ENCODE results near the gene SLC27A5. TPM values are rescaled to one million over a fixed set of nuclear protein-coding genes. Genes with fewer than 3 reads are reported as not detected.
A peak's percentile ranks its signal among the peaks of the same experiment; 100 is the strongest.

Gene SLC27A5
- total and polyA plus RNA-seq, 2 experiments from 2014 or later, result 16.2 to 35.5 TPM

- no peak for TF ChIP-seq STAT1 (IDR thresholded peaks at IDR 0.05; ENCODE audit: unreplicated experiment)
- no peak for TF ChIP-seq CREB1 (CRISPR knock-in tag; IDR thresholded peaks at IDR 0.05; ENCODE audit: low read depth)
- no peak for TF ChIP-seq NANOG (IDR thresholded peaks at IDR 0.05; ENCODE audit: borderline replicate concordance)
- no peak for TF ChIP-seq ZNF331 (CRISPR knock-in tag; IDR thresholded peaks at IDR 0.05; ENCODE audit: low read depth)
- no peak for TF ChIP-seq JUNB (IDR thresholded peaks at IDR 0.05; ENCODE audit: unreplicated experiment)
- TF ChIP-seq POLR2AphosphoS5 (IDR thresholded peaks at IDR 0.05; ENCODE audit: low read depth), result no peak
- TF ChIP-seq ETS1 (IDR thresholded peaks at IDR 0.05), result no peak
- no peak for TF ChIP-seq ZNF114 (CRISPR knock-in tag; IDR thresholded peaks at IDR 0.05)
- TF ChIP-seq REST (IDR thresholded peaks at IDR 0.05; ENCODE audit: unreplicated experiment), result no peak
- TF ChIP-seq CTCF (conservative IDR thresholded peaks at IDR 0.05; ENCODE audit: low read depth in 2 of 2), result no peak
- no peak for TF ChIP-seq EZH2 (IDR thresholded peaks at IDR 0.05; ENCODE audit: low read depth, unreplicated experiment)
- no peak for TF ChIP-seq ZNF462 (CRISPR knock-in tag; IDR thresholded peaks at IDR 0.05)
- TF ChIP-seq EZH2phosphoT487 (IDR thresholded peaks at IDR 0.05; ENCODE audit: unreplicated experiment), result no peak
- Histone ChIP-seq H3K79me2 (replicated peaks; ENCODE audit: insufficient read depth) (0 out of 2 replicates have a peak, but pooled peaks cover 8% of the 10 kb centered on the region), H3K27me3 (ENCODE audit: insufficient read depth) (no peaks in the 10 kb centered on the region), H3F3A (replicated peaks; ENCODE audit: low read depth) (peaks cover 28% of the 10 kb centered on the region), H2AFZ (no peak overlapping the region), H3K27ac (ENCODE audit: low read depth) (peak overlapping the region; percentile 80), H3K36me3 (ENCODE audit: insufficient read depth) (no peaks in the 10 kb centered on the region), H3K4me3 (no peak overlapping the region), H3K9me2 (ENCODE audit: insufficient read depth) (no peaks in the 10 kb centered on the region), H3K4me1 (ENCODE audit: insufficient read depth) (peaks cover 25% of the 10 kb centered on the region), H3K4me2 (peak overlapping the region; percentile 42; the same call in 1 of the 2 replicates), H4K20me1 (replicated peaks; ENCODE audit: insufficient read depth) (no peaks in the 10 kb centered on the region)
- peak overlapping the region; percentile 70 for H3K27ac Mint-ChIP-seq
- H3K4me1 Mint-ChIP-seq, result peaks cover 40% of the 10 kb centered on the region
- H3K27me3 Mint-ChIP-seq (ENCODE audit: insufficient read depth, low read depth, poor library complexity), result peaks cover 32% of the 10 kb centered on the region
- no peak for DNase-seq (ENCODE audit: low spot score)
- ATAC-seq, result no peak
- peak overlapping the region; percentile 51 for H3K4me3 Mint-ChIP-seq
- peaks cover 6% of the 10 kb centered on the region for H3K36me3 Mint-ChIP-seq (ENCODE audit: low read depth)
- no peaks in the 10 kb centered on the region; the same call in 2 of the 3 replicates for H3K9me3 Mint-ChIP-seq
Observed at GRCh38 chr19:58521651-58522050, 9.9 kb upstream of the SLC27A5 start.

Data from GM23338 (cell line).